Measurements from ENCODE around the gene PLIN5. TPM values are rescaled to one million over a fixed set of nuclear protein-coding genes. Genes with fewer than 3 reads are reported as not detected.
A peak's percentile ranks its signal among the peaks of the same experiment; 100 is the strongest.

PLIN5 gene
- total and polyA plus RNA-seq, 12 donors: 25.7 to 149 (median 45.7) TPM

GRCh38 chr19:4492337-4493103 lies 42.5 kb downstream of the PLIN5 start:
- Histone ChIP-seq H3K4me3 (no peak overlapping the region), H3K27me3 (no peaks in the 10 kb centered on the region), H3K4me1 (no peaks in the 10 kb centered on the region), H3K36me3 (peaks cover 0 to 87% (median 43%) of the 10 kb centered on the region in 9 donors), H3K9me3 (no peaks in the 10 kb centered on the region), H3K27ac (no peak overlapping the region)
- DNase-seq (no peak), ATAC-seq (no peak)
- intact Hi-C loops (cut with DNase I): loop anchor here in 1 of 10 donors (2.0 kb wide), 1 partner anchor 16 kb away; no protein-coding TSS in a partner anchor
- 97 to 98% methylated on average over 3 of the region's 3 CpGs for WGBS, 2 donors
- TF ChIP-seq, protein P1, sequence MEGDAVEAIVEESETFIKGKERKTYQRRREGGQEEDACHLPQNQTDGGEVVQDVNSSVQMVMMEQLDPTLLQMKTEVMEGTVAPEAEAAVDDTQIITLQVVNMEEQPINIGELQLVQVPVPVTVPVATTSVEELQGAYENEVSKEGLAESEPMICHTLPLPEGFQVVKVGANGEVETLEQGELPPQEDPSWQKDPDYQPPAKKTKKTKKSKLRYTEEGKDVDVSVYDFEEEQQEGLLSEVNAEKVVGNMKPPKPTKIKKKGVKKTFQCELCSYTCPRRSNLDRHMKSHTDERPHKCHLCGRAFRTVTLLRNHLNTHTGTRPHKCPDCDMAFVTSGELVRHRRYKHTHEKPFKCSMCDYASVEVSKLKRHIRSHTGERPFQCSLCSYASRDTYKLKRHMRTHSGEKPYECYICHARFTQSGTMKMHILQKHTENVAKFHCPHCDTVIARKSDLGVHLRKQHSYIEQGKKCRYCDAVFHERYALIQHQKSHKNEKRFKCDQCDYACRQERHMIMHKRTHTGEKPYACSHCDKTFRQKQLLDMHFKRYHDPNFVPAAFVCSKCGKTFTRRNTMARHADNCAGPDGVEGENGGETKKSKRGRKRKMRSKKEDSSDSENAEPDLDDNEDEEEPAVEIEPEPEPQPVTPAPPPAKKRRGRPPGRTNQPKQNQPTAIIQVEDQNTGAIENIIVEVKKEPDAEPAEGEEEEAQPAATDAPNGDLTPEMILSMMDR (IDR thresholded peaks at IDR 0.05): no peak

DNA sequence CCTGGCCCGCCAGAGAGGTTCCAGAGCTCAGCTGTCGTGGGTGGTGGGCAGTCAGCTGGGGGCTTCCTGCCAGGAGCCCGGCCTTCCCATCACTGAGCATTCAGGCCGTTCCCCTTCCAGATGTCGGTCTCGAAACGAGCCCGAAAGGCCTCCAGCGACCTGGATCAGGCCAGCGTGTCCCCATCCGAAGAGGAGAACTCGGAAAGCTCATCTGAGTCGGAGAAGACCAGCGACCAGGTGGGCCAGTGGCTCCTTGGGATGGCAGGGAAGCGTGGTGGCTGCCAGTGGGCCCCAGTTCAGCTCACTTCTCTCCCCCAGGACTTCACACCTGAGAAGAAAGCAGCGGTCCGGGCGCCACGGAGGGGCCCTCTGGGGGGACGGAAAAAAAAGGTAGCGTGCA lies 43.6 kb downstream of the PLIN5 start:
- Histone ChIP-seq H3K36me3 (peaks cover 0 to 87% (median 32%) of the 10 kb centered on the region in 9 donors), H3K9me3 (no peaks in the 10 kb centered on the region), H3K4me3 (no peak overlapping the region), H3K27ac (no peak overlapping the region), H3K4me1 (no peaks in the 10 kb centered on the region), H3K27me3 (no peaks in the 10 kb centered on the region)
- no peak for ATAC-seq
- intact Hi-C loops (cut with DNase I): no loop called here
- no peak for DNase-seq
- TF ChIP-seq, protein P1 (IDR thresholded peaks at IDR 0.05): no peak
- 96% methylated on average over 21 of the region's 21 CpGs for WGBS, 2 donors

GRCh38 chr19:4488496-4488895 lies 46.5 kb downstream of the PLIN5 start:
- intact Hi-C loops (cut with DNase I): no loop called here
- 93 to 95% methylated on average over 29 of the region's 29 CpGs for WGBS, 2 donors

GRCh38 chr19:4487572-4487971 lies 47.5 kb downstream of the PLIN5 start:
- Histone ChIP-seq H3K9me3 (no peaks in the 10 kb centered on the region), H3K4me1 (no peaks in the 10 kb centered on the region), H3K4me3 (no peak overlapping the region), H3K27me3 (no peaks in the 10 kb centered on the region), H3K27ac (no peak overlapping the region), H3K36me3 (peaks cover 0 to 81% (median 15%) of the 10 kb centered on the region in 9 donors)
- DNase-seq (no peak), ATAC-seq (peak in 5 of 8 donors; percentile 39 to 68 (median 50))
- 59 to 70% methylated on average over 11 of the region's 11 CpGs for WGBS, 2 donors
- intact Hi-C loops (cut with DNase I): no loop called here
- TF ChIP-seq, protein P1 (IDR thresholded peaks at IDR 0.05): no peak

More at GRCh38 chr19:4488496-4488895, 46.5 kb downstream of the PLIN5 start:
- Histone ChIP-seq H3K27ac (no peak overlapping the region), H3K4me3 (no peak overlapping the region), H3K27me3 (no peaks in the 10 kb centered on the region), H3K4me1 (no peaks in the 10 kb centered on the region), H3K9me3 (no peaks in the 10 kb centered on the region), H3K36me3 (peaks cover 0 to 75% (median 18%) of the 10 kb centered on the region in 9 donors)
- DNase-seq (no peak), ATAC-seq (no peak)
- TF ChIP-seq, protein P1 (IDR thresholded peaks at IDR 0.05): no peak
